HG03139 (cell line): ENCODE measurements around the gene SP8.

Experiments
- ATAC-seq: cut with Tn5 transposase; IDR thresholded peaks from one replicate; pipeline ENCODE4 v1.9.1; 2021; ENCODE audit not compliant: unreplicated experiment

Gene SP8

DNA sequence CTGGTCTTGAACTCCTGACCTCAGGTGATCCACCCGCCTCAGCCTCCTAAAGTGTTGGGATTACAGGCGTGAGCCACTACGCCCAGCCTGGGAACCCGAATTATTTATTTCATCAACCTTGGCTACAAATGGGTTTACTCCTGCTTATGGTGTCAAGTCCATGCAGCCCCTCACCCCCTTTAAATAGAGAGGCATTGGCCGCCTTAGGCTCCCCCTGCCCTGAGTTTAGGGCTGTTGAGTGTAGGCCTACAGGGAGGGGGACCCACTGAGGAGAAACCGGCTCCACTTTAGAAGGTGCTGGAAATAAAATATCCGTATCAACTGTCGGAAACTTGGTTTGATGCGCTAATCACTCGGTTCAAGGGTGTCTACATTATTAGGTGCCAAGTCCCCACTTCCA lies 8.7 kb upstream of the SP8 start:
- ATAC-seq: no peak

- no peak for ATAC-seq
These were observed 8.0 kb upstream of the SP8 start for GRCh38 chr7:20794676-20795075.

- ATAC-seq: no peak
These were observed 7.2 kb upstream of the SP8 start for GRCh38 chr7:20793694-20794394.

GRCh38 chr7:20793248-20793647 lies 6.6 kb upstream of the SP8 start:
- no peak for ATAC-seq

DNA sequence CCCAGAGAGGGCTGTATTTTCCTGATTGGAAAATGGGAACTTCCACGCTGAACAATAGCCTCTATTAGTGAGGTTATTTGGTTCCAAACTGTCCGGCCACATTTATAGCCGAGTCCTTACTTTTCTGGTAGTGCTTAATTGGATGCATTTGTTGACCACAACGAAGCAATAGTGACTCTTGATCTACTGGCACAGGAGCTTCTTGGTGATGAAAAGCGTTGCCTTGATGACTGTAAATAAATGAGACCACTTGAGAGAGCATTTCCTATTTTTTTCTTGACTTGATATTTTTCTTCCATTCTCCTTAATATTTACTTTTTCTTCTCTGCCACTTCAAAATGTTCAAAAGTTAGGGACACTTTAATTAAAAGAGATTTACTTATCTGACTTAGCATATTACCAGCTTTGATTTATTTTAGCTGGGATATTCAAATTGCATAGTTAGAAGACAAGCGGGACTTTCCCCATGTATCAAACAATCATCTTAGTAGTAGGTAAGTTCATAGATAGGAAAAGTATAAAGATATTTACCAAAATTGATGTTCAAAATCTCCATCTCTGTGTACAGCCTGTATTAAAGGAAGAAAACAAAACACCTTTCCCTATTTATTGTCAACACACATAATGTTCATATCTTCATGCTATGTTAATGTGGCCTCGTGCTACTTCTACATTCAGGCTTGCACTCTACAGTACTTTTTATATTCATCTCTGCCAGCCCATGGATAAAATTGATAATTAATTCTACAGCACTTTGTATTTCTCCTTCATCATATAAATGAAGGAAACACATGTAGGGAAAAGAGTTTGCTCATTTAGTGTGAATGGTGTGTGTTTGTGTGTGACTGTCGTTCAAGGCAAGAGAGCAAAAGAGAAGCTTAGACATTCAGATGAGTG lies 5.1 kb upstream of the SP8 start:
- no peak for ATAC-seq

GRCh38 chr7:20790375-20790774 lies 3.7 kb upstream of the SP8 start:
- ATAC-seq: no peak

- ATAC-seq: no peak
These were observed 1.8 kb upstream of the SP8 start for GRCh38 chr7:20788420-20788990.

GRCh38 chr7:20787660-20788419 lies 1.2 kb upstream of the SP8 start:
- no peak for ATAC-seq

GRCh38 chr7:20786421-20786778 lies 286 bp downstream of the SP8 start:
- ATAC-seq: no peak

- ATAC-seq: no peak
These were observed 655 bp downstream of the SP8 start for GRCh38 chr7:20786049-20786412.

DNA sequence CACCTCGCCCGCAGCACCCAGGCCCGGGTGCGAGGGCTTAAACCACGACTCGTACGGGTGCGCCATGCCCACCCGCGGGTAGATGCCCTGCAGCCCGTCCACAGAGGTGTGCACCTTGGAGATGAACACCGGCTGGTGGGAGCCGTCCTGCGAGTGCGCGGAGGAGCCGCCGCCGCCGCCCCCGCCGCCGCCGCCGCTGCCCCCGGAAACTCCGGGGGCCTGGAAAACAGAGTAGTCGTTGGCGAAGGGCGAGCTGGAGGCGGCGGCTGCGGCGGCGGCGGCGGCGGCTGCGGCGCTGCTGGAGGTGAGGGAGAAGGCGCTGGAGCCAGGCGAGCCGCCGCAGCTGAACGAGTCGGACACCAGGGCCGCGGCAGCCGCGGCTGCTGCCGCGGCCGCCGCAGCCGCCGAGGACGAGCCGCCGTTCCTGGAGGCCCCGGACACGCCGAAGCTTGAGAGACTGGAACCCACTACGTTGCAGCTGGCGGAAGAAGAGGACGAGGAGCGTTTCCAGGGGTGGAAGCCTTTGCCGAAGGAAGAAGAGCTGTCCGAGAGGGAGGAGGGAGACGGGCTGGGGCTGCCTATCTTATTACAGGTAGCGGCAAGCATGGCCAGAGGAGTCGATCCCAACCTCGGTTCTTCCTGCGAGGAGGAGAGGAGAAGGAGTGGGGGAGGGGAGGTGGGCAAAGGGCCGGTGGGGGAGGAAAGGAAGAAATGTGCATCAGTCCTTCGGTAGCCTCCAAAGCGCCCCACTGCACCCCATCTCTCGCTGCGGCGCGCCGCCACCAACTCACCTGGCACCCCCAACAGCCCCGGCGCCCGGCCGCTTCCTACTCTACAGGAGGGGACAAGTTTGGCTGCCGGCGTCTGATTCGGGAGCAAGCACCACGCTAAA lies 1.3 kb downstream of the SP8 start:
- no peak for ATAC-seq

GRCh38 chr7:20784388-20785156 lies 2.1 kb downstream of the SP8 start:
- no peak for ATAC-seq

DNA sequence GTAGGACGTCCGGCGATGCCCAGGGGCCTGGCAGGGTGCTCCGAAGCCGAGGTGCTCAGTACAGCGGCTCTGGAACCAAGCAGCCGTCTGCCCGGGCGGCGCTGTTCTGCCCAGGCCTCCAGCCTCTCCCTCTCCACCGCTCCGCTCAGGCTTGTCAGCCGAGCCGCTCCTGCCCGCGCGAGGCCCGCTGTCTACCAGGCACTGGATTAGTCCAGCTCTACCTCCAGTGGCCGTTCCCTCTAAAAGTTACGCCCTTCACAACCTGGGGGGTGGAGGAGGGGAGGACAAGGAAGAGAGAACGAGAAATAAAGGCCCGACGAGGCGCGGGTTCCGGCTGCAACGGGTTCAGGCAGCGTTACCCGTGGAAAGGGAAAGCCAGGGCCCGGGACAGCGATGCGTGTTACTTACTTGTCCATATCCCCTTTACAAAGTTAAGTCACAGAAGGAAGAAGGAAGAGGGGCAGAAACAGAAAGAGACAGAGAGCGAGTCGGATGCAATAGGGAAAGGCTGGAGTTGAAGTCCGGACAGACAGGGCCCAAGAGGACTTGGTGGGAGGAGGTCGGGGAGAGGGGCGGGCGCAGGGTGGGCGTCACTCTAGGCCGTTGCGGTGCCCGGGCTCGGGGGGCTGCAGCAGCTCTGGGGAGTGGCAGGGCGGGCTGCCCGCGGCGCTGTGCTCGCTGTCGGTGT lies 2.8 kb downstream of the SP8 start:
- no peak for ATAC-seq

DNA sequence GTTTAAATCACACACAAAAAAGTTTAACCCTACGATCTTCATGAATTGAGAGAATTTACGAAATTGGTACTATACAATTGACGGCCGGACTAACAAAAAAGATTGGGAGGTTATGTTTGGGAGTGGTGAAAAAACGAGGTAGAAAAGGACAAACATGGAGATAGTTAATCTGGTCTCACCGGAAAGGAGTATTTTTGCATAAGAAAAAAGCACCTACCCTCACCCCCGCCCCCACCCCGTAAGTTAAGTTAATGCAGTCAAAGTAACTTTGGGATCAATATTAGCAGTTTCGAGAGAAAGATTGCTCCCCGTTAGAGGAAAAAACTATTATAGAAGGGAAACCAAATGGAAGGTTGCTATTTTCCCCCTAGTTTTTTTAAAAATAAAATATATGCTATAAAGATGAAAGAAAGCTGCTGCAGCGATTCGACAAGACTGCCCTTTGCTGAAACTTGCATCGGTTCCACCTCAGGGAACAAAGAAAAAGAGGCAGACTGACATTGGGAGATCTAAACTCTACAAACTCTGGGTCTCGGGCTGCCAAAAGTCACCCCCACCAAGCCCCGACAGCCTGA lies 3.5 kb downstream of the SP8 start:
- no peak for ATAC-seq

- no peak for ATAC-seq
These were observed 7.6 kb downstream of the SP8 start for GRCh38 chr7:20779041-20779440.

DNA sequence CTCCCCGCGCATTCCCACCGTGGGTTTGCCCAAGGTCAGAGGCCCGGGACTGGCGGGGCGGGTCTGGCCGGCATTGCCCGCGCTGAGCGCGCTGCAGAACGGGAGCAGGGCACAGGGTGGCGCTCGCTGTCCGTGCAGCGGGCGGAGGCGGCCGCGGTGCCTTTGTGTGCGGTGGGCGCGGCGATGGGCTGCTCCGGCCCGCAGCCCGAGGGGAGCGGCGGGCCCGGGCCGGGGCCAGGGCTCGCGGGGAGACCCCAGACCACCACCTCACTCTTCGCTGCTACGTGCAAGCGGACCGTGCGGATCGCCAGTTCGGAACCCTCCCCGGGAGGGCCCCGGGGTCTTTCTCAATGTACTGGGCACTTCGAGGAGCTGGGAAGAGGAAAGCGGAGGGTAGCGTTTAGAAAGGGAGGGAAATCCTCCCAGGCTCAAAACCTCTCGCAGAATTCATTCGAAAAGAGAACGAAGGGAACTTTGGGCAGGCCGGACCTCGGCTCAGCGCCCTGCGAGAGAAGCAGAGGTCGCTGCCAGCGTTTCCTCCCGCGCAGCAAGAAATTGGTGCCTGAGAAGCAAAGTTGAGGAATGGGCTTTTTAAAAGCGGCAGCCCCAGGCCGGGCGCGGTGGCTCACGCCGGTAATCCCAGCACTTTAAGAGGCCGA lies 8.5 kb downstream of the SP8 start:
- peak; percentile 82 for ATAC-seq

GRCh38 chr7:20777377-20778062 lies 9.2 kb downstream of the SP8 start:
- peak; percentile 45 for ATAC-seq

GRCh38 chr7:20776942-20777341 lies 9.7 kb downstream of the SP8 start:
- ATAC-seq: no peak
